ENCODE measurements around the gene KCNQ1. TPM values are rescaled to one million over a fixed set of nuclear protein-coding genes. Genes with fewer than 3 reads are reported as not detected.

KCNQ1 gene
- total RNA-seq, 1 experiment from 2014 or later = not detected

- no peak overlapping the region for H3K27ac Mint-ChIP-seq (ENCODE audit: low read depth, unreplicated experiment)
- intact Hi-C loops (cut with micrococcal nuclease) = no loop called here
- CTCF ChIA-PET = no interaction called here
- no peaks in the 10 kb centered on the region for H3K9me3 Mint-ChIP-seq (ENCODE audit: unreplicated experiment)
- BruUV-seq (replicated peaks) = no TSS peak
- peaks cover 5% of the 10 kb centered on the region for H3K36me3 Mint-ChIP-seq (ENCODE audit: insufficient read depth, unreplicated experiment)
- no peak overlapping the region for H3K4me3 Mint-ChIP-seq (ENCODE audit: unreplicated experiment)
- no peaks in the 10 kb centered on the region for H3K27me3 Mint-ChIP-seq (ENCODE audit: insufficient read depth, unreplicated experiment)
- POLR2A ChIA-PET = no interaction called here
- peaks cover 17% of the 10 kb centered on the region for H3K4me1 Mint-ChIP-seq (ENCODE audit: insufficient read depth, unreplicated experiment)
- no peak for TF ChIP-seq CTCF (IDR thresholded peaks at IDR 0.05; ENCODE audit: unreplicated experiment)
- DNase-seq (ENCODE audit: unreplicated experiment) = peak; percentile 24
Measured at GRCh38 chr11:2737866-2738265, 293.1 kb downstream of the KCNQ1 start.

GRCh38 chr11:2738551-2739431 lies 294.0 kb downstream of the KCNQ1 start:
- DNase-seq (ENCODE audit: unreplicated experiment) = no peak
- Mint-ChIP-seq H3K27me3 (ENCODE audit: insufficient read depth, unreplicated experiment) (no peaks in the 10 kb centered on the region), H3K36me3 (ENCODE audit: insufficient read depth, unreplicated experiment) (peaks cover 5% of the 10 kb centered on the region), H3K9me3 (ENCODE audit: unreplicated experiment) (no peaks in the 10 kb centered on the region), H3K27ac (ENCODE audit: low read depth, unreplicated experiment) (no peak overlapping the region), H3K4me3 (ENCODE audit: unreplicated experiment) (no peak overlapping the region), H3K4me1 (ENCODE audit: insufficient read depth, unreplicated experiment) (peaks cover 17% of the 10 kb centered on the region)
- intact Hi-C loops (cut with micrococcal nuclease) = no loop called here
- TF ChIP-seq CTCF (IDR thresholded peaks at IDR 0.05; ENCODE audit: unreplicated experiment) = no peak
- ChIA-PET CTCF (no interaction called here), POLR2A (no interaction called here)
- BruUV-seq (replicated peaks) = no TSS peak

GRCh38 chr11:2739531-2740274 lies 294.9 kb downstream of the KCNQ1 start:
- ChIA-PET POLR2A (no interaction called here), CTCF (no interaction called here)
- Mint-ChIP-seq H3K27ac (ENCODE audit: low read depth, unreplicated experiment) (no peak overlapping the region), H3K27me3 (ENCODE audit: insufficient read depth, unreplicated experiment) (no peaks in the 10 kb centered on the region), H3K4me3 (ENCODE audit: unreplicated experiment) (no peak overlapping the region), H3K4me1 (ENCODE audit: insufficient read depth, unreplicated experiment) (peaks cover 17% of the 10 kb centered on the region), H3K9me3 (ENCODE audit: unreplicated experiment) (no peaks in the 10 kb centered on the region), H3K36me3 (ENCODE audit: insufficient read depth, unreplicated experiment) (peaks cover 5% of the 10 kb centered on the region)
- DNase-seq (ENCODE audit: unreplicated experiment) = no peak
- no peak for TF ChIP-seq CTCF (IDR thresholded peaks at IDR 0.05; ENCODE audit: unreplicated experiment)
- intact Hi-C loops (cut with micrococcal nuclease) = no loop called here
- no TSS peak for BruUV-seq (replicated peaks)

GRCh38 chr11:2740275-2740940 lies 295.6 kb downstream of the KCNQ1 start:
- no peak overlapping the region for H3K27ac Mint-ChIP-seq (ENCODE audit: low read depth, unreplicated experiment)
- no peaks in the 10 kb centered on the region for H3K9me3 Mint-ChIP-seq (ENCODE audit: unreplicated experiment)
- no peak overlapping the region for H3K4me3 Mint-ChIP-seq (ENCODE audit: unreplicated experiment)
- H3K4me1 Mint-ChIP-seq (ENCODE audit: insufficient read depth, unreplicated experiment) = peaks cover 17% of the 10 kb centered on the region
- intact Hi-C loops (cut with micrococcal nuclease) = no loop called here
- CTCF ChIA-PET = no interaction called here
- no peaks in the 10 kb centered on the region for H3K27me3 Mint-ChIP-seq (ENCODE audit: insufficient read depth, unreplicated experiment)
- H3K36me3 Mint-ChIP-seq (ENCODE audit: insufficient read depth, unreplicated experiment) = peaks cover 5% of the 10 kb centered on the region
- no peak for DNase-seq (ENCODE audit: unreplicated experiment)
- TF ChIP-seq CTCF (IDR thresholded peaks at IDR 0.05; ENCODE audit: unreplicated experiment) = no peak
- POLR2A ChIA-PET = interaction anchor here (0.6 kb wide), 1 partner anchor 15 kb away, joined by 3 read pairs; no protein-coding TSS in a partner anchor
- no TSS peak for BruUV-seq (replicated peaks)

Data from MCF 10A (cell line).